Sigmoid colon (tissue), 7 donors: ENCODE data around the gene RPS15. TPM values are rescaled to one million over a fixed set of nuclear protein-coding genes. Genes with fewer than 3 reads are reported as not detected.

Experiments used
- DNase-seq: peaks from one replicate; pipeline ENCODE4 v3.0.0-alpha.2; 2019
- H3K27ac ChIP-seq, 4 donors: fragments of 200-600 bp; sonication (generic); one replicate each; pipeline ENCODE4 v1.5.1; 2016 to 2019; ENCODE audit warnings: mild to moderate bottlenecking in 1 of 4
- H3K27me3 ChIP-seq, 3 donors: fragments of 200-600 bp; sonication (generic); one replicate each; pipeline ENCODE4 v1.5.1; 2019; ENCODE audit warnings: mild to moderate bottlenecking in 1 of 3
- H3K36me3 ChIP-seq, 4 donors: fragments of 200-600 bp; sonication (generic); one replicate each; pipeline ENCODE4 v1.5.1; 2016 to 2019
- H3K4me1 ChIP-seq, 4 donors: fragments of 200-600 bp; sonication (generic); one replicate each; pipeline ENCODE4 v1.5.1; 2017 to 2019
- H3K4me3 ChIP-seq, 4 donors: fragments of 200-600 bp; sonication (generic); one replicate each; pipeline ENCODE4 v1.5.1; 2017 to 2019; ENCODE audit warnings: mild to moderate bottlenecking in 2 of 4, moderate library complexity in 1 of 4
- H3K9me3 ChIP-seq, 4 donors: fragments of 200-600 bp in 3 of 4; sonication (generic) in 3 of 4; one replicate each; pipeline versions ENCODE4 v1.5.1 to v1.6.1; 2013 to 2019
- CTCF ChIP-seq, 4 experiments: fragments of 450-650 bp in 3 of 4; fragments of 200-600 bp in 1 of 4; IDR thresholded peaks; one replicate each; pipeline ENCODE4 v1.5.1; 2016 to 2019; ENCODE audit warnings: antibody characterized with exemption in 4 of 4, mild to moderate bottlenecking in 3 of 4, moderate library complexity in 2 of 4
- EP300 ChIP-seq, 4 donors: sonication (generic); formaldehyde crosslinking; IDR thresholded peaks; one replicate each; pipeline ENCODE4 v1.6.1; 2017; ENCODE audit warnings: antibody characterized with exemption in 4 of 4
- POLR2A ChIP-seq, 2 donors: fragments of 450-650 bp; IDR thresholded peaks; one replicate each; pipeline ENCODE4 v1.6.1; 2016; ENCODE audit warnings: antibody characterized with exemption in 2 of 2, mild to moderate bottlenecking in 2 of 2, moderate library complexity in 2 of 2
- POLR2AphosphoS5 ChIP-seq, 4 donors: sonication (generic); formaldehyde crosslinking; IDR thresholded peaks; one replicate each; pipeline ENCODE4 v1.6.1; 2017; ENCODE audit warnings: antibody characterized with exemption in 4 of 4
- WGBS, 2 donors: extraction: QIAGEN DNeasy Blood & Tissue Kit; methylation state at CpG; one replicate each; pipeline ENCODE4 v1.1.7; 2013; 5-methylcytosine and 5-hydroxymethylcytosine counted together
- intact Hi-C: fragments of 100-400 bp; cut with DNase I; formaldehyde crosslinking; loops from one replicate; pipeline ENCODE4 v1.15.1; 2023
- polyA plus RNA-seq, 3 donors: library from polyadenylated mRNA; stranded (reverse); fragments of 200-250 nt; gene quantifications; one replicate each; pipeline ENCODE4 v1.2.3, GENCODE V29; 2013
- total RNA-seq, 4 donors: library from RNA; depleted of rRNA; stranded (reverse); fragments of >200 nt; gene quantifications; one replicate each; pipeline ENCODE4 v1.1.0, GENCODE V29; 2016
- donor health status: healthy with polysubstance abuse.
- donor health status: Bipolar disorder and iron deficiency.
- donor health status: healthy.

Gene RPS15
- total and polyA plus RNA-seq, 7 donors, result 2,516 to 5,641 (median 3,724) TPM

- H3K27ac ChIP-seq, result peak overlapping the region in 1 of 4 donors; percentile 24
- intact Hi-C loops, result no loop called here
- WGBS, 2 donors, result 93% methylated on average over 15 of the region's 15 CpGs
- no peaks in the 10 kb centered on the region for H3K27me3 ChIP-seq
- DNase-seq, result no peak
- TF ChIP-seq POLR2A (IDR thresholded peaks at IDR 0.05) (no peak), EP300 (IDR thresholded peaks at IDR 0.05) (no peak), CTCF (IDR thresholded peaks at IDR 0.05) (no peak), POLR2AphosphoS5 (IDR thresholded peaks at IDR 0.05) (no peak)
- H3K4me1 ChIP-seq, result peaks cover 0 to 55% (median 41%) of the 10 kb centered on the region in 4 donors
- peaks cover 19 to 69% (median 49%) of the 10 kb centered on the region in 4 donors for H3K36me3 ChIP-seq
- H3K9me3 ChIP-seq, result no peaks in the 10 kb centered on the region
- no peak overlapping the region for H3K4me3 ChIP-seq
Measured at GRCh38 chr19:1420590-1420989, 17.6 kb upstream of the RPS15 start.

DNA sequence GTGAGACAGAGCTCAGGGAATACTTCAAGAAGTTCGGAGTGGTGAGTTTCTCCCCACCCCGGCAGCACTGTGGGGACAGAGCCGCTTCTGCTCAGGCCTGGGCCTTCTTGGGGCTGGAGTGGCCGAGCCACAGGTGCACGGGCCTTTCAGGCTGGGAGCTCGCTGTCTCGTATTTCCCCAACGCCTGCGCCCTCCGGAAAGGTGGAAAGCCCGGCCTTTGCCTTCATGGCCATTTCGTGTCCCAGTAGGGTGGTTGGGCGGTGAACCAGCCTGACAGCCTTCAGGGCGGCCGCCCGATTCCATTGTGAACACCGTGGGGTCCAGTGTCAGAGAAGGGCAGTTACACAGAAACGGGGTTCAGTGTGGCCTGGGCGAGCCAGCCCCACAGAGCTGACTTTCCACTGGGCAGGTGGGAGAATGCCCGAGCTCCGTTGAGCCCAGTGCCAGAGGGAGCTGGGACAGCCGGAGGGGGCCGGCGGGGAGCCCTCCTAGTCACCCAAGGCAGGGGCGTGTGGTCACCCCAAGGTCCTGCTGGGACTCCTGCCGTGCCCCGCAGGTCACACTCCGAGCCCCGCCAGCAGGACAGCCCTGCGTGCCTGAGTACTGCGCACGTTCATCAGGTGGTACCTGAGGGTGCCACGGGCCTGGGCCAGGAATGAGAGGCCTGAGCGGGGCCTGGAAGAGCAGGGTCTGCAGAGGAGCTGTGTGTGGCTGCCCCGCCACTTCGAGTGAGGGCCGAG lies 16.8 kb upstream of the RPS15 start:
- WGBS, 2 donors, result 94 to 95% methylated on average over 37 of the region's 37 CpGs
- Histone ChIP-seq H3K4me1 (peaks cover 0 to 47% (median 33%) of the 10 kb centered on the region in 4 donors), H3K4me3 (no peak overlapping the region), H3K36me3 (peaks cover 19 to 77% (median 53%) of the 10 kb centered on the region in 4 donors), H3K27me3 (no peaks in the 10 kb centered on the region), H3K27ac (peak overlapping the region in 3 of 4 donors; percentile 35 to 76 (median 73)), H3K9me3 (no peaks in the 10 kb centered on the region)
- no peak for TF ChIP-seq POLR2AphosphoS5 (IDR thresholded peaks at IDR 0.05)
- no peak for TF ChIP-seq POLR2A (IDR thresholded peaks at IDR 0.05)
- no peak for TF ChIP-seq EP300 (IDR thresholded peaks at IDR 0.05)
- TF ChIP-seq CTCF (IDR thresholded peaks at IDR 0.05), result no peak
- intact Hi-C loops, result no loop called here
- no peak for DNase-seq

DNA sequence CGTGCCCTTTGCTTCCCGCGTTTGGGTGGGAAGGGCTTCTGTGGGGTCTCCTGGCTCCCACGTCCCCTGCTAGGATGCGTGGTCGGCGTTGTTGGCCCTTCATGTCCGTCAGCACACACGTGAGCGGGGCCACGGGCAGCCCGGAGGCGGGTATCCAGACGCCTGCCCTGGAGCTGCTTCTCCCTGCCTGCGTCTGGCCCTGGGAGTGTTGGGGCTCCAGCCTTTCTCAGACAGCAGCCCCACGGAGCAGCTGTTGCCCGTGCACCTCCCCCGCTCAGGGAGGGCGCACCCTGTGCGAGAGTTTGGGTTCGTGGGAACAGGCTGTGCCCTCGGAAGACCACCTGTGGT lies 16.3 kb upstream of the RPS15 start:
- no peaks in the 10 kb centered on the region for H3K27me3 ChIP-seq
- TF ChIP-seq EP300 (IDR thresholded peaks at IDR 0.05) (no peak), POLR2AphosphoS5 (IDR thresholded peaks at IDR 0.05) (no peak), CTCF (IDR thresholded peaks at IDR 0.05) (no peak), POLR2A (IDR thresholded peaks at IDR 0.05) (no peak)

GRCh38 chr19:1422360-1422759 lies 15.8 kb upstream of the RPS15 start:
- WGBS, 2 donors, result 74 to 80% methylated on average over 16 of the region's 16 CpGs
- peaks cover 22 to 86% (median 55%) of the 10 kb centered on the region in 4 donors for H3K36me3 ChIP-seq
- peak in 2 of 4 donors; percentile 45 to 50 for TF ChIP-seq EP300 (IDR thresholded peaks at IDR 0.05)
- TF ChIP-seq POLR2A (IDR thresholded peaks at IDR 0.05), result no peak
- no peak for TF ChIP-seq CTCF (IDR thresholded peaks at IDR 0.05)
- TF ChIP-seq POLR2AphosphoS5 (IDR thresholded peaks at IDR 0.05), result peak in 3 of 4 donors; percentile 26 to 69 (median 62)
- intact Hi-C loops, result no loop called here
- H3K27ac ChIP-seq, result peak overlapping the region in 3 of 4 donors; percentile 35 to 76 (median 73)
- peaks cover 0 to 37% (median 24%) of the 10 kb centered on the region in 4 donors for H3K4me1 ChIP-seq
- H3K27me3 ChIP-seq, result no peaks in the 10 kb centered on the region
- H3K9me3 ChIP-seq, result no peaks in the 10 kb centered on the region
- no peak for DNase-seq
- H3K4me3 ChIP-seq, result no peak overlapping the region

More for the DNA sequence above, 16.3 kb upstream of the RPS15 start:
- Histone ChIP-seq H3K27ac (peak overlapping the region in 3 of 4 donors; percentile 35 to 76 (median 73)), H3K4me3 (no peak overlapping the region), H3K4me1 (peaks cover 0 to 41% (median 28%) of the 10 kb centered on the region in 4 donors), H3K9me3 (no peaks in the 10 kb centered on the region), H3K36me3 (peaks cover 19 to 82% (median 53%) of the 10 kb centered on the region in 4 donors)
- intact Hi-C loops, result no loop called here
- no peak for DNase-seq
- WGBS, 2 donors, result 90% methylated on average over 22 of the region's 22 CpGs
